ENCODE results near the gene C22orf31. TPM values are rescaled to one million over a fixed set of nuclear protein-coding genes. Genes with fewer than 3 reads are reported as not detected.

The C22orf31 gene
- total RNA-seq, 1 donor from 2014 or later: not detected

- DNase-seq: no peak
- no peak for ATAC-seq (ENCODE audit: poor library complexity)
- intact Hi-C loops (cut with DNase I): no loop called here
Observed at GRCh38 chr22:29014293-29014692, 47.3 kb downstream of the C22orf31 start.

- no peak for ATAC-seq (ENCODE audit: poor library complexity)
- intact Hi-C loops (cut with DNase I): no loop called here
Observed at GRCh38 chr22:29012952-29013351, 48.7 kb downstream of the C22orf31 start.

GRCh38 chr22:29012101-29012433 lies 49.6 kb downstream of the C22orf31 start:
- ATAC-seq (ENCODE audit: poor library complexity): no peak

More at GRCh38 chr22:29012952-29013351, 48.7 kb downstream of the C22orf31 start:
- no peak for DNase-seq

GRCh38 chr22:29011240-29012100 lies 50.2 kb downstream of the C22orf31 start:
- no peak for ATAC-seq (ENCODE audit: poor library complexity)
- no peak for DNase-seq
- intact Hi-C loops (cut with DNase I): no loop called here

More at GRCh38 chr22:29012101-29012433, 49.6 kb downstream of the C22orf31 start:
- no peak for DNase-seq
- intact Hi-C loops (cut with DNase I): no loop called here

- intact Hi-C loops (cut with DNase I): no loop called here
- DNase-seq (no peak), ATAC-seq (ENCODE audit: poor library complexity) (peak; percentile 38)
Observed at GRCh38 chr22:29009148-29009547, 52.5 kb downstream of the C22orf31 start.

Other genes starting within 250 kb of the C22orf31 start
- gene ZNRF3, start 178.3 kb downstream of the C22orf31 start, total RNA-seq: 5.0 TPM
- gene KREMEN1, start 11.2 kb upstream of the C22orf31 start, total RNA-seq: 49.9 TPM
- gene EMID1, start 144.1 kb upstream of the C22orf31 start, total RNA-seq: 0.32 TPM
- gene RHBDD3, start 206.2 kb upstream of the C22orf31 start, total RNA-seq: 11.7 TPM
- gene EWSR1, start 206.4 kb upstream of the C22orf31 start, total RNA-seq: 108 TPM
- gene GAS2L1, start 244.8 kb upstream of the C22orf31 start, total RNA-seq: 24.4 TPM